ENCODE data around the gene JMJD1C. TPM values are rescaled to one million over a fixed set of nuclear protein-coding genes. Genes with fewer than 3 reads are reported as not detected.

The JMJD1C gene
- total RNA-seq, 1 donor from 2014 or later = 83.7 TPM

DNA sequence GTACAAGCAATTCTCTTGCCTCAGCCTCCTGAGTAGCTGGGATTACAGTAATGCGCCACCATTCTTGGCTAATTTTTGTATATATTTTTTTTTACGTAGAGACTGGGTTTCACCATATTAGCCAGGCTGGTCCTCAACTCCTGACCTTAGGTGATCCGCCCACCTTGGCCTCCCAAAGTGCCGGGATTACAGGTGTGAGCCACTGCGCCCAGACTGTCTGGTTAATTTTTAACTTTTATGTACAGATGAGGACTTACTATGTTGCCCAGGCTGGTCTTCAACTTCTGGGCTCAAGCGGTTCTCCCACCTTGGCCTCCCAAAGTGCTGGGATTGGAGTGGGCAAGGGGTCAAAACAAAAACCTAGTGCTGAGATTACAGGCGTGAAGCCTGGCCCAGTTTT, 101.8 kb downstream of the JMJD1C start:
- Mint-ChIP-seq H3K9me3 (ENCODE audit: unreplicated experiment) (no peaks in the 10 kb centered on the region), H3K4me1 (ENCODE audit: unreplicated experiment) (no peaks in the 10 kb centered on the region), H3K4me3 (ENCODE audit: unreplicated experiment) (no peak overlapping the region), H3K27ac (ENCODE audit: unreplicated experiment) (no peak overlapping the region), H3K27me3 (ENCODE audit: unreplicated experiment) (no peaks in the 10 kb centered on the region), H3K36me3 (ENCODE audit: low read depth, unreplicated experiment) (no peaks in the 10 kb centered on the region)
- TF ChIP-seq CTCF (IDR thresholded peaks at IDR 0.05; ENCODE audit: unreplicated experiment) = no peak
- no peak for DNase-seq (ENCODE audit: low spot score)

- no peaks in the 10 kb centered on the region for H3K36me3 Mint-ChIP-seq (ENCODE audit: low read depth, unreplicated experiment)
- H3K4me3 Mint-ChIP-seq (ENCODE audit: unreplicated experiment) = no peak overlapping the region
- DNase-seq (ENCODE audit: low spot score) = no peak
- H3K4me1 Mint-ChIP-seq (ENCODE audit: unreplicated experiment) = no peaks in the 10 kb centered on the region
- TF ChIP-seq CTCF (IDR thresholded peaks at IDR 0.05; ENCODE audit: unreplicated experiment) = no peak
- H3K27ac Mint-ChIP-seq (ENCODE audit: unreplicated experiment) = no peak overlapping the region
- H3K9me3 Mint-ChIP-seq (ENCODE audit: unreplicated experiment) = no peaks in the 10 kb centered on the region
- H3K27me3 Mint-ChIP-seq (ENCODE audit: unreplicated experiment) = peaks cover 1% of the 10 kb centered on the region
These were observed 110.1 kb downstream of the JMJD1C start for GRCh38 chr10:63355682-63356081.

DNA sequence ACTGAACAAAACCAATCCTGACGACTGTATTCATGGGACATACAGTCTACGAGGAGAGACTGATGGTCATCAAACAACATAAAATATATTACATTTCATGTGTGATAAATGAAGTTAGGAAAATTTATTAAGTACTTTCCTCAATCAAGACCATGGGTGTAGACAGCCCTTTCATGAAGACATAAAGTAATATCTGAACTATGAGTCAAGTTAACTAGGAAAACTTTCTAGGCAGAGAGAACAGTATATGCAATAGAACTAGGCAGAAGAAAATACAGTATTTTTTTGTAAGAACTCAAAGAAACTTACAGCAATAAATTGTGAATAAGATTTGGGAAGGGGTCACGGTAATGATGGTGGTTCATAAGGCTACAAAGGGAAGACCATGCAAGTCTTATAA, 112.8 kb downstream of the JMJD1C start:
- Mint-ChIP-seq H3K36me3 (ENCODE audit: low read depth, unreplicated experiment) (no peaks in the 10 kb centered on the region), H3K4me1 (ENCODE audit: unreplicated experiment) (no peaks in the 10 kb centered on the region), H3K4me3 (ENCODE audit: unreplicated experiment) (no peak overlapping the region), H3K9me3 (ENCODE audit: unreplicated experiment) (no peaks in the 10 kb centered on the region), H3K27me3 (ENCODE audit: unreplicated experiment) (peaks cover 1% of the 10 kb centered on the region), H3K27ac (ENCODE audit: unreplicated experiment) (no peak overlapping the region)
- no peak for TF ChIP-seq CTCF (IDR thresholded peaks at IDR 0.05; ENCODE audit: unreplicated experiment)
- DNase-seq (ENCODE audit: low spot score) = no peak

DNA sequence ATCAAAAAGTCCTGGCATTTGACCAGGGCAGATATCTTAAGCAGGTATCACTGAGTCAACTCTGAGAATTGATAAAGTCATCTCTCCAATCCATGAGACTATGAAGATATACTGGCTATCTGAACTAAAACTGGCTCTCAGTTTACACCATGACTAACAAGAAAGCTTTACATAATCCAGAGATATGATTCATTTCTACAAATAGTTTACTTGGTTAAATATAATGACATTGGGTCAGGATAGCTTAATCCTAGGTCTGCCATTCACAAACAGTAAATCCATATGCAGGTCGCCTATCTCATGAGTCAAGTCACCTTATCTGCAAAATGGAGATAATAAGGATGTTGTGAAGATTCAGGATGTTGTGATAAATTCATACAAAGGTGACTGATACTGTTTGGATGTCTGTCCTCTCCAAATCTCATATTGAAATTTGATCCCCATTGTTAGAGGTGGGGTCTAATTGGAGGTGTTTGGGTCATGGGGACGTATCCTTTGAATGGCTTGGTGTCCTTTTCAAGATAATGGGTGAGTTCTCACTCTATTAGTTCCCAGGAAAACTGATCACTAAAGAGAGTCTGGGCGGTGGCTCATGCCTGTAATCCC, 117.4 kb downstream of the JMJD1C start:
- TF ChIP-seq CTCF (IDR thresholded peaks at IDR 0.05; ENCODE audit: unreplicated experiment) = no peak
- Mint-ChIP-seq H3K4me3 (ENCODE audit: unreplicated experiment) (no peak overlapping the region), H3K27ac (ENCODE audit: unreplicated experiment) (no peak overlapping the region), H3K4me1 (ENCODE audit: unreplicated experiment) (no peaks in the 10 kb centered on the region), H3K9me3 (ENCODE audit: unreplicated experiment) (no peaks in the 10 kb centered on the region), H3K36me3 (ENCODE audit: low read depth, unreplicated experiment) (no peaks in the 10 kb centered on the region), H3K27me3 (ENCODE audit: unreplicated experiment) (no peaks in the 10 kb centered on the region)
- no peak for DNase-seq (ENCODE audit: low spot score)

DNA sequence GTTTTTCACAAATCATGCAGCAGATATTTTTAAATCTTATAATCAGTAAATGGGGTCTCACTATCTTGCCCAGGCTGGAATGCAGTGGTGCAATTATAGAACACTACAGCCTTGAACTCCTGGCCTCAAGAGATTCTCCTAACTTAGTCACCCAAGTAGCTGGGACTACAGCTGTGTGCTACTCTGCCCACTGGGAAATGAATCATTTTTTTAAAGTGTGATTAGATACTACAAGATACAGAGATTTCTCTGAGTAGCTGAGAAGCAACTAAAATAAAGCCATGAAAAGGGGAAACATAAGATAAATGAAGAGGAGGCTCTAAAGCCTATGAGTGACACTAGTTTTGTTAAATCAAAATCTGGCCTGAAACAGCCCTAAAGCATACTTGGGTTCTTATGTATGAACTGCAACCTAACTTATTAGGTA, 119.7 kb downstream of the JMJD1C start:
- Mint-ChIP-seq H3K4me1 (ENCODE audit: unreplicated experiment) (no peaks in the 10 kb centered on the region), H3K27ac (ENCODE audit: unreplicated experiment) (no peak overlapping the region)

More for the DNA sequence above, 119.7 kb downstream of the JMJD1C start:
- DNase-seq (ENCODE audit: low spot score) = no peak
- no peak for TF ChIP-seq CTCF (IDR thresholded peaks at IDR 0.05; ENCODE audit: unreplicated experiment)
- Mint-ChIP-seq H3K27me3 (ENCODE audit: unreplicated experiment) (no peaks in the 10 kb centered on the region), H3K4me3 (ENCODE audit: unreplicated experiment) (no peak overlapping the region), H3K36me3 (ENCODE audit: low read depth, unreplicated experiment) (no peaks in the 10 kb centered on the region), H3K9me3 (ENCODE audit: unreplicated experiment) (no peaks in the 10 kb centered on the region)
